ENCODE data around the gene GPR146. TPM values are rescaled to one million over a fixed set of nuclear protein-coding genes. Genes with fewer than 3 reads are reported as not detected.

Gene GPR146
- polyA plus RNA-seq, 3 donors, result 2.6 to 4.5 (median 3.0) TPM

DNA sequence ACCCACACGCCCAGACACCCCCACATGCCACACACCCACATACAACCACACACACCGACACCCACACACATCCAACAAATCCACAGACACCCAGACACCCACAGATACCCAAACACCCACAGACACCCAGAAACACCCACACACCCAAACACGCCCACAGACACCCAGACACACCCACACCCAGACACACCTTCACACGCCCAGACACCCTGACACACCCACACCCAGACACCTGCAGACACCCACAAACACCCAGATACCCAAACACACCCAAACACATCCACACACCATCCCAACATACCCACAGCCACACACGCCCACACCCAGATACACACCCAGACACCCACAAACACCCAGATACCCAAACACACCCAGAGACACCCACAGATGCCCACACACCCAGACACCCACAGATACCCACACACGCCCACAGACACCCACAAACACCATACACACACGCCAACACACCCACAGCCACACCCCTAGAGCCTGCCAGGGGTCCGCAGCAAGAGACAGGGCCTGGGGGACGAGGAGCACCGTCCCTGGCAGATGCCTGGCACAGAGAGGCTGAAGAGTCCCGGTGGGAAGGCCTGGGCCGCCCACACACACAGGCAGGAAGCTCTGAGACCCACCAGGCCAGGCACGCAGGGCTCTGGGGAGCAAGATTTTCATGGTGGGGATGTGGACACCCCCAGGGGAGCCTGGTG, 32.9 kb upstream of the GPR146 start:
- DNase-seq (ENCODE audit: low read depth in 3 of 3, low spot score in 2 of 3), result no peak

DNA sequence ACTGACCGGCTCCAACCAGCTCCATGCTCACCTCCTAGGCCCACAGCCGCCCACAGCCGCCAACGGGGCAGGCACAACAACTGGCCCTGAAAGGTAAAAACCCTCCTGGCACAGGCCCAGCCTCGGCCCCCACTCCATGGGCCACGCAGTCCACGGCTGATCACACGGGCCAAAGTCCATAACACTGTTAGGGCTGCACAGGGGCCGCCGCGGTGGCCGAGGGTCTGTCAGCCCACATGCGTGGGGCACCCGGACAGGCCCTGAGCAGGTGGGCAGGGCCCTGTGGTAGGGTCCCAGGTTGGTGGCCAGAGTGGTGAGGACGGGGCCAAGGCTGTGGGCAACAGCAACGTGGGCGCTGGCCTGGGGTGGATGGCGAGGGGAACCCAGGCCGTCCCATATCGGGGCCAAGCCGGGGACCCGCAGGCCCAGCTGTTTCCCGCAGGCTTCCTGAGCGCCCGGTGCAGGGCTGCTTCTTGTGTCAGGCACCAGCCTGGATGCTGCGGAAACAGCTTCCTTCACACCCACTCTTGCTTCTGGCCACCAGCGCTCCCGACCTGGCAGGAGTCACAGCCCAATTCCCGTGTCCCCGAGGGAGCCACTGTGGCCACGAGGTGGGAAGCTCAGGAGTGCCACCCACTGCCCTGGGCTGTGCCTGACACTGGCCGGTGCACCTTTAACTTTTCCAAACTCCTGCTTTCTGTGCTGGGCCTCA, 32.2 kb upstream of the GPR146 start:
- no peak for DNase-seq (ENCODE audit: low read depth in 3 of 3, low spot score in 2 of 3)

DNA sequence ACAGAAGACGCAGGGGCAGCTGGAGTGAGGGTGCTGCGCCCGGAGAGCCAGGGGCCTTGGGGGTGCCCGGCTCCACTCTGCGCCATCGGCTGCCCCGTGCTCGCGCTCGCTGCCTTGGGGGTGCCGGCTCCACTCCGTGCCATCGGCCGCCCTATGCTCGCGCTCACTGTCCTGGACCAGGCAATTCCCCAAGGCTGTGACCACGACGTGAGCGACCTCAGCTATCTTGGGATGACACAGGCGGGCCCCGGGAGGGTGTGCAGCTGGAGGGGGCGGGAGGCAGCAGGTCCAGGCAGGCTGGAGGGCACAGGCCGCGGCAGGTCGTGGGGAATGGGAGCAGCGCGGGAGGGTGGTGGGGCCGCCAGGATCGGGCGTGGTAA, 31.6 kb upstream of the GPR146 start:
- DNase-seq (ENCODE audit: low read depth in 3 of 3, low spot score in 2 of 3), result no peak

DNA sequence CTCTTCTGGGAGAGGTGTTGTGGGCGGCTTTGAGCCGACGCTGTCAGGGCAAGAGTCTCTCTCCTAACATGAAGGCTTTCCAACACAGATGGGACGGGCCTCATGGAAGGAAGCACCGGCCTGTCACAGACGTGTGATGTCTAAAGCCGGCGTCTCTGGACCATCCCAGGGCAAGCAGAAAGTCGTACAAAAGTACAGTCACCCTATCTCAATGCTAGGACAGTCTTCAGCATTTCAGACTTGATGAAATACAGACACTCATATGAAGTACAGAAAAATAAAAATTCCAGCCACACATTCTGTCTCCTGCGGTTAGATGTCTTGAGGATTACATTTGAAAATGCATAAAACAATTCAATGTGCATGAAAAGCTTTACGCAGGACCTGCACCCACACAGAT, 30.8 kb upstream of the GPR146 start:
- no peak for DNase-seq (ENCODE audit: low read depth in 3 of 3, low spot score in 2 of 3)

DNA sequence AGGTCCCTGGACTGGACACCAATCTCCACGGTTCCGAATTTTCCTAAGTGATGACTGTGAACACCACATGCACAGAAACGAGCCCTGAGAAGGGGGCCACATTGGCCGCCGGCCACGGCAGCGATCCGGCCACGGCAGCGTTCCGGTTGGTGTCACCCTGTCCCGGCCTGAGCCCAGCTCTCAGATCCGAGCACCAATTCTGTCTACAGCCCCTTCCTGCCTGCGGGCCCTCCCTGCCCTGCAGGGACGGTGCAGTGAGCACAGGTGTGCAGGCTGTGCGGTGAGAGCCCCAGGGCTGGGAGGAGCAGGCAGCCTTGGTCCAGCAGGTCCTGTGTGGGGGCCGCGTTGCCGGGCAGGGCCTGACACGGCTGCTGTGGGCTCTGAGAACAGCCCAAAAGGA, 29.7 kb upstream of the GPR146 start:
- DNase-seq (ENCODE audit: low read depth in 3 of 3, low spot score in 2 of 3), result no peak

DNA sequence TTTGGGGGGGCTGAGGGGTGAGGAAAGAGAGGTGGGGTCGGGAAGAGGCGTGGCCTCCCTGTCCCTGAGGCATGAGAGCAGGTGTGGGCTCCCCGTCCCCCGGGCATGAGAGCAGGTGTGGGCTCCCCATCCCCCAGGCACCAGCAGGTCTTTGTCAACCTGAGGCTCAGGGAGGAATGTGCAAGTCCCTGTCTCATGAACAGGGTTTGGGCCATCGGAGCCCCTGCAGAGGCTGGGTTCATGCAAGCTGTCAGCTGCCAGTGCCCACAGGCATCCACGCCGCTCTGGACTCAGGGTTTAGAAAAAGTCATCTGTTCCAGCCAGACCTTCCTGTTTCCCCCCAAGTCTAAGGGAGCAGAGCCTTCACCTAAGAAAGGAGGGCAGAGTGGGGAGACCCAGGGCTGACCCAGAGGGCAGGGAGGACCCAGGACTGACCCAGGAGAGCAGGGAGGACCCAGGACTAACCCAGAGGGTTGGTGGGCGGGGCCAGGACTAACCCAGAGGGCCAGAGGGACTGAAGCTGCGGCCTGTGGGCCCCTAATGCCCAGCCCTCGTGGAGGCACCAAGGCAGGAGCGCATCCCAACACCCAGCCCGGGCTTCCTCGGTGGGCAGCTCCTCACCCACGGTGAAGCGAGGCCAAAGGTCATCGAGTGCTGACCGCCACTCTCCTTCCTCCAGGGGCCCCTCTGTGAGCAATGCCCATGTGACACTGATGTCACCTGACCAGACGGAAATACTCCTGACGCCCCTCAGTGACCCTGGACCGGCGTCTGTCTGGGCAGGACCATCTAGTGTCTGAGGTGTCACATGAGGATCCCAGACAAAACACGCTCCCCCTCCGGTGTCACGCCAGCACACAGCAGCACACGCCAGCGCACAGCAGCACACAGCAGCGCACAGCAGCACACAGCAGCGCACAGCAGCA, 28.9 kb upstream of the GPR146 start:
- DNase-seq (ENCODE audit: low read depth in 3 of 3, low spot score in 2 of 3), result no peak

DNA sequence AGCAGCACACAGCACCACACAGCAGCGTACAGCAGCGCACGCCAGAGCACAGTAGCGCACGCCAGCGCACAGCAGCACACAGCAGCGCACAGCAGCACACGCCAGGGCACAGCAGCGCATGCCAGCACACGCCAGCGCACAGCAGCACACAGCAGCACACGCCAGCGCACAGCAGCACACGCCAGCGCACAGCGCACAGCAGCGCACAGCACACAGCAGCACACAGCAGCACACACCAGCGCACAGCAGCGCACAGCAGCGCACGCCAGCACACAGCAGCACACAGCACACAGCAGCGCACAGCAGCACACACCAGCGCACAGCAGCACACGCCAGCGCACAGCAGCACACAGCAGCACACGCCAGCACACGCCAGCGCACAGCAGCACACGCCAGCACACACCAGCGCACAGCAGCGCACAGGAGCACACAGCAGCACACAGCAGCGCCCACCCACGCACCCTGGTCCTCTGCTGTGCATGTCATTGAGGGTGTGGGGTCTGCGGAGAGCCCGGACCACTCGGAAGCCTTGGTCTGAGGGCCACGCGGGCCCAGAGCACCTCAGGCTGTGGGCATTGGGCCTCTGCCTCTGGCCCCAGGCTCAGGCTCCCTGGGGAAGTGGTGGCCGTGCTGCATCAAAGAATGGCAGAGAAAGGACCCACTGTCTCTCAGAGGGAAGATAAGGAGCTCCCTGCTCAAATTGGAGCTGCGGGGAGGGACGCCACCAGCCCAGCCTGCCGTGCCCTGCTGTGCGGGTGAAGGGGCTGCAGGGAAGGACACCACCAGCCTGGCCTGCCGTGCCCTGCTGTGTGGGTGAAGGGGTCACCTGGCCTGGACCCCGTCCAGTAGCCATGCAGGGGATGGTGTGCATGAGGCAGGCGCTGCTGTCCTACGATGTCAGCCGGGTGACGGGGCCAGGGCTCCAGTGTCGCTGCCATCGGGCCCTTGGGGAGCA, 27.5 kb upstream of the GPR146 start:
- no peak for DNase-seq (ENCODE audit: low read depth in 3 of 3, low spot score in 2 of 3)

DNA sequence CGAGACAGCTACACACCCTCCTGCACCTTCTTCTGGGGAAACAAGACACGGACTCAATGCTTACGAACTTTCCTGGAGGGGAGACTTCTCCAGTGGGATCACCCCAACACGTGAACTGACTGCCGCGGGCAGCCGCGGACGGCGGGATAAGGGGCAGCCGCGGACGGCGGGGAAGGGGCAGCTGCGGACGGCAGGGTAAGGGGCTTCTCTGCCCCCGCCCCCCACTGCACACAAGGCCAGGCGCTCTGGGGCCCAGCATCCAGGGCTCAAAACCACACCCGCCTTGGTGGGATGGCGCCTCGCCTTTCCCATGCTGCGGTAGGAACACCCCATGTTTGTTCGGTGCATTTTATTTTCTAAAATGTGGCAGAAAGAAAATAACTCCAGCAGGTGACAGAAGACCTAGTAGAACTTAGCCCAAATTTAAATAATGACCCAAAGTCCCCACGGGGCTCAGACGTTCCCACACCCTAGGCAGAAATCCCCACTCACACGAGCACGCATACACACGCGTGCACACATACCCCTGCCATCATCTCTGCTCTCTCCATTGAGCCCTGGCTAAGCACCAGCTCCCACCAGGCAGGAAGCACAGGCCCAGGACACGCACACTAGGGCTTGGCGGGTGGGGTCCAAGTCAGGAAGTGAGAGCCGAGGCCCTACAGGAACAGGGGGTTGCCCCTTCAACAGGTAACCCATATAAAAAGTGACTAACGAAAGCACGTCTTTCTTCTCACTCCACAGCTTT, 26.6 kb upstream of the GPR146 start:
- DNase-seq (ENCODE audit: low read depth in 3 of 3, low spot score in 2 of 3), result no peak

DNA sequence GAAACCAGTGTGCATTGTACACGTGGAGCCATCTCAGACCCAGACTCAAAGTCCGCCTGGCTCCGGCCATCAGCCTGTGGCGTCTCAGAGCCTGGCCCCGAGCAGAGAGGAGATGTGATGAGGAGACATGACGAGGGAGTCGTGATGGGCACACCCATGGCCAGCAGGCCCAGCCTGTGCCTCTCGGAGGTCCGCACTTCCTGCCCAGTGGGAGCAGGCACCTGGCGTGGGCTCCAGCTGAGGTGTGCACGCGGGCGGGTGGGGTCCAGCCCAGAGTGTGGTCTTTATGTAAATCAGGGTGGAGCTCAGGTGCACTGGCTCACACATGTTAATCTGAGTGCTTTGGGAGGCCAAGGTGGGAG, 26.0 kb upstream of the GPR146 start:
- DNase-seq (ENCODE audit: low read depth in 3 of 3, low spot score in 2 of 3), result no peak

DNA sequence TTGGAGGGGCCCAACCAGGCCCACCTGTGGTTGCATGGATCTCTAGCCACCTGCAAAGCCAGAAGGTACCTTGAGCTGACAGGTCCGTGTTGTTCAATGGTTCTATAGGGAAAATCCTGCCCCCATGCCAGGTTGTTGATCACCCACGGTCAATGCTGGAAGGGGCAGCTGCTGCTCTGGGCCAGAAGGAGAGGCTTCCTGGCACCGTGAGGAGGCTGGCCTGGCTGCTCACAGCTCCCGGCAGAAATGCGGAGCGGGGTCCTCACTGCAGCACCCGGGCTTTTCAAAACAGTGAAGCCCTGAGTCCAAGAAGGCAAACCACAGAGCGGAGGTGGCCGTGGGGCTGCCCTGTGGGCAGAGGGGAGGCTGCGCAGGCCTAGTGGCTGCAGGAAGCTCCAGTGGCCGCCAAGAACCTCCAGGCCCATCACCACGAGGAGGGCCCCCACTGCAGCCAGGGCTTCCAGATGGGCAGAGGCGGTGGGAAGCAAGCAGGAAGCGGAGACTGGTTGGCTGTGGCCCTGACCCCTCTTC, 25.0 kb upstream of the GPR146 start:
- no peak for DNase-seq (ENCODE audit: low read depth in 3 of 3, low spot score in 2 of 3)

DNA sequence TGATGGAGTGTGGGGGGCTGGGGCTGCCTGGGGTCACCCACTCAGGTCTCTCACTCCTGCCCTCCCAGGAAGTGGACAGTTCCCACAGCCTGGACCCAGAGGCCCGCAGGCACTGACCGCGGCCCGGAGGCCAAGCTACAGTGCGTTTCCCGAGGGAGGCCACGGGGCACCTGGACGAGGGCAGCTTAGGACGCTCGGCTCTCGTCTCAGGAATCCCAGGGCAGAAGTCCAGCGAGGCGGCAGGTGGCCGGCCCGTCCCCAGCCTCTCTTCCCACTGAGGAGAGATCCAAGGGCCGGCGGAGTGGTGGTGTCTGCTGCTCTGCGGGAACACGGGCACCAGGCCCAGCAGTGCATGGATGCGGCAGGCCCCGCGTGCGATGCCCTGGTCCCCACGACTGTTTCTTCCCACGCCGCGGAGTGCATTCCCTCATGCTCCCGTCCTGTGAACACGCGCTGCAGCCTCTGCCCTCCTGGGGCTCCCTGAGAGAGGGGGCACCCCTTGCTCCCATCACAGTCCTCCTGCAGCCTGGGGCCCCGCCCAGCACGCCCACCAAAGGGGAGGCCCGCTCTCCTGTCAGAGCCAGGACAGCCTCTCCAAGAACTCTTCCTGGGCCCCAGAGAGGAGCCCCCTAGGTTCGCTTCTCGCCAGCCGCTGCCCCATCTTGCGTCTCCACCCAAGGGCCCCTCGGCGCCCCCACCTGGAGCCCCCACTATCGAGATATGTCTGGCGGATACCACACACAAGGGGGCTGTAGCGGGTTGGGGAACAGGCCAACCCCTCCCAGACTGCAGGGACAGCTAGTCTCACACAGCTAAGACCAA, 24.3 kb upstream of the GPR146 start:
- DNase-seq (ENCODE audit: low read depth in 3 of 3, low spot score in 2 of 3), result no peak

DNA sequence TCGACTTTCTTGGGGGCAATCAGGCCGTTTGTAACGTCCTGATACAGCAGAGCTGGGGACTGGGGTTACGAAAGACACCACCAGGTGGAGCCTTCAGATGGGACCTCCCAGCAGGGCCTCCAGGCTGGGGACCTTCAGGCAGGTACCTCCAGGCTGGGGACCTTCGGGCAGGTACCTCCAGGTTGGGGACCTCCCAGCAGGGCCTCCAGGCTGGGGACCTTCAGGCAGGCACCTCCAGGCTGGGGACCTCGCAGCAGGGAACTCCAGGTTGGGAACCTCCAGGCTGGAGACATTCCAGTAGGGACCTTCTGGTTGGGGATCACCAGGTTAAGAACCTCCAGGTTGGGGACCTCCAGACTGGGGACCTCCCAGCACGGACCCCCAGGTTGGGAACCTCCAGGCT, 23.5 kb upstream of the GPR146 start:
- DNase-seq (ENCODE audit: low read depth in 3 of 3, low spot score in 2 of 3), result no peak

DNA sequence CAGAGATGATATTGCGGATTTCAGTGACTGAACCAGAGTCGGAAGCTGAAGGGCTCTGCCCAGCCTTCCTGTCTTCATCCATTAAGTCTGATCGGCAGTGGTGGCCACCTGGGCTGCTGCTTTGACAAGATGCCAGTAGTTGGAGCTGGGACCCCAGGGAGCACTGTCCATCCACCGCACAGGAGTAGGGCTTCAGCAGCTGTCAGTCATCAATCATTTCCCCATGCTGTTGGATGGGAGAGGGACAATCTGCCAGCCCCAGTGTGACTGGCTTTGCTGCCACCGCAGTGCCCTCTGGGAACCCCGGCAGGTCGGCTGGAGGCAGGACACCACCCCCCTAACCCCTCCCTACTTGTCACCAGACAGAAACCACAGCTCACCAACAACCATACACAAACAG, 23.0 kb upstream of the GPR146 start:
- DNase-seq (ENCODE audit: low read depth in 3 of 3, low spot score in 2 of 3), result no peak

DNA sequence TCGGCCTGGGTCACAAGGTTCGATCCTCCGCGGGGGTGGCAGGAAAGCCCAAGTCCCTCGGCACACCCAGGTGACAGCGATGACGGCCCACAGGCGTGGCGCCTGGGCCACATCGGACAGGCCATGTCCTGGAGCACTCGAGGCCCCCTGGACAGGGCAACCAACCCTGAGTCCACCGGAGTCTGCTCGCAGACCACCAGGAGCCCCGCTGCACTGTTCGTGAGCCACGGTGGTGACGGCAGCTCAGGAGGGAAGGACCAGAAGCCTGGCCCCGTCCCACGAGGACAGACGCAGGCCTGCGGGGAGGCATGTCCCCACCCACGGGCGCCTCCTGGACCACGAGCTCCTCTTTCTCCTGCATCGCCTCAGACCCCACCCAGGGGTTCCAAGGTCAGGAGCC, 22.4 kb upstream of the GPR146 start:
- no peak for DNase-seq (ENCODE audit: low read depth in 3 of 3, low spot score in 2 of 3)

DNA sequence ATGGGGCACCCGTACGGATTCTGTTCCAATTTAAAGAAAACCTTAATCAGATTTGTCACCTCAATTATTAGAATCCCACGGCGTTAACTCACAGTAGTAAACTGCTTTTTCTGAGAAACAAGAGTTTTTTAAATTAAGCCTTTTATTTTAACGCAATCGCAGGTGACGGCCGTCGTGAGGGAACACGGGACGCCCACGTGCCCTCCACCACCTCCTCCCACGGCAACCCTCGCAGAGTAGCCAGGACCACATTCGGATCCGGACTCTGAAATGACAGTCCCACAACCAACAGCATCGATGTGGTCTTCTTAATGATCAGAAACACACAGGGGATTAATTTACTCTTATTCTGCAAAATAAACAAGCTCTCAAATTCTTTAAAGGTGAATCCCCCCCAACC, 22.0 kb upstream of the GPR146 start:
- no peak for DNase-seq (ENCODE audit: low read depth in 3 of 3, low spot score in 2 of 3)

DNA sequence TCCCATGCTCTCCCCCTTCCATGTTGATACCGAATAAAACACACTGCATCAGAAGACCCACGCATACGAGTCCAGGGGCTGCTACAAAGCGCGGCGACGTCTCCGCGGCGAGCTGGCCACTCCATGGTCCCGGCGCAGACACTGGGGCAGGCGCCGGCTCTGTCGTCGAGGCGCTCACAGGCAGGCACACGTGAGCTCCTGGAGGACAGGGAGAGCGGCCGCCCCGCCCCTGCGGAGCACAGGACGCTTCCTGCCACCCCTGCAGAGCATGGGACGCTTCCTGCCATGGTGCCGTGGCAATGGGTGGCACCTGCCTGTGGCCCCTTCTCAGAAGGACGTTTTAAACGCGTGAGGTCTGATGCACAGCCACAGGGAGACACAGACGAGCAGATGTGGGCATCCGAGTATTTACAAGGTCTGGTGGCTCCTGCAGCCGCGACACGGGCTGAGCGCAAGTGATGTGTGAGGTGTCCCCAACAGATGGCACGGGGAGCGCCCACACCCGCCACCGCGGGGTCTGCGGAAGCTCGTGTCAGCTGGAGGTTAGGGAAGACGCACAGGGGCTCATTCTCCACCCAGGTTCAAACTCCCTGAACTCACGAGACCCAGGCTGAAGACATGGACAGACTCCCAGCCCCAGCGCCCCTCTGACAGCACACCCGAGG, 21.4 kb upstream of the GPR146 start:
- no peak for DNase-seq (ENCODE audit: low read depth in 3 of 3, low spot score in 2 of 3)

DNA sequence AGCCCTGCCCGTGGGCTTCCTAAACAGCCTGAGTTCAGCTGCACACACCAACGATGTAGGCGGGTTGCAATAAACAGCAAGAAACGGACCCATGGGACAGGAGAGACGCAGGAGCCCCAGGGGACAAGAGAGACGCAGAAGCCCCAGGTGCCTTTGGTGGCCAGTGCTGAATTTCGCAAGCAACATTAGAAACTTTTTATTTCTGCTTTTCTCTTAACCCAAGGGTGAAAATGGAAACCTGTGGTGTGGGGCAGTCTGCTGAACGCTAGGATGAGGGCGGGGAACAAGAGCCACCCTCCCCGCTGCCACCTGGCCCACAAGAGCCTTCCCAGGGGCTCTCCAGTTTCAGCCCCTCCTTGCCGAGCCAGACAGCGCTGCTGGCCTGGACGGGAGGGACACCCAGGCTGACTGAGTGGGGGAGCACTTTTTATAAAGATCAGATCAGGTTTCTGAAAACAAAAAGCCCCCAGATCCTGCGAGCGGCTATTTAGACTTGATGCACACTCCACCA, 20.0 kb upstream of the GPR146 start:
- DNase-seq (ENCODE audit: low read depth in 3 of 3, low spot score in 2 of 3), result no peak

Measured in right renal cortex interstitium (tissue), 3 donors.